ENCODE data around the gene MYH14. TPM values are rescaled to one million over a fixed set of nuclear protein-coding genes. Genes with fewer than 3 reads are reported as not detected.

Gene MYH14
- total RNA-seq, 1 donor = not detected

DNA sequence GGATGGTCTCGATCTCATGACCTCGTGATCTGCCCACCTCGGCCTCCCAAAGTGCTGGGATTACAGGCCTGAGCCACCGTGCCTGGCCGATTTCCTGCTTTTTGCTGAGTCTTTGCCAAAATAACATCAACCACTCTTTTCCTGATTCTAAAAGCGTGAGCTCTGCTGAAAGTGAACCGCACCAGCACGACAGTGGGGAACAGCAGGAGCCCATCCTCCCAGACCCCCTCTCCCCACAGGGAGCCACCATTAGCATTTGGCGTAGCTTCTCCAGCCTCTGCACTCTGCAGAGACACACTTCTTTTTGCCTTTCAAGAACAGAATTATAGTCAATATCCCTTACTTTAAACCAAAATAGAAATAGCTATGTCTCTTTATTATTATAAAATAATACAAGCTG, 41.3 kb downstream of the MYH14 start:
- TF ChIP-seq CTCF (IDR thresholded peaks at IDR 0.05; ENCODE audit: insufficient read depth, low read length) = no peak
- no peak overlapping the region for H3K4me3 ChIP-seq (ENCODE audit: low read depth, low read length)
- DNase-seq (ENCODE audit: low read depth) = no peak

GRCh38 chr19:50248413-50248812, 45.0 kb downstream of the MYH14 start:
- no peak for DNase-seq (ENCODE audit: low read depth)
- no peak overlapping the region for H3K4me3 ChIP-seq (ENCODE audit: low read depth, low read length)
- no peak for TF ChIP-seq CTCF (IDR thresholded peaks at IDR 0.05; ENCODE audit: insufficient read depth, low read length)

DNA sequence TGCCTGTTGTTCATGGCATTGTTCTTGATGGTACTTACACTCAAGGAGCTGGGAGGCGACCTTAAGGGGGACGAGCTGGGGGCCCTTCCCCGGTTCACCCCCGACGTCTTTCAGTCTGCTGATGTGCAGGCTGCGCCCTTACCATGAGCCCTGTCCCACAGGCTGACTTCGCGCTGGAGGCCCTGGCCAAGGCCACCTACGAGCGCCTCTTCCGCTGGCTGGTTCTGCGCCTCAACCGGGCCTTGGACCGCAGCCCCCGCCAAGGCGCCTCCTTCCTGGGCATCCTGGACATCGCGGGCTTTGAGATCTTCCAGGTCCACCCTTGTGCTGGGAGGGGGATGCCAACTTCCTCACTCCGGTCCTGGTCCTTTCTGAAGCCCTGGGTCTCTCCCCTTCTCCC, 45.4 kb downstream of the MYH14 start:
- TF ChIP-seq CTCF (IDR thresholded peaks at IDR 0.05; ENCODE audit: insufficient read depth, low read length) = no peak
- H3K4me3 ChIP-seq (ENCODE audit: low read depth, low read length) = no peak overlapping the region
- no peak for DNase-seq (ENCODE audit: low read depth)

DNA sequence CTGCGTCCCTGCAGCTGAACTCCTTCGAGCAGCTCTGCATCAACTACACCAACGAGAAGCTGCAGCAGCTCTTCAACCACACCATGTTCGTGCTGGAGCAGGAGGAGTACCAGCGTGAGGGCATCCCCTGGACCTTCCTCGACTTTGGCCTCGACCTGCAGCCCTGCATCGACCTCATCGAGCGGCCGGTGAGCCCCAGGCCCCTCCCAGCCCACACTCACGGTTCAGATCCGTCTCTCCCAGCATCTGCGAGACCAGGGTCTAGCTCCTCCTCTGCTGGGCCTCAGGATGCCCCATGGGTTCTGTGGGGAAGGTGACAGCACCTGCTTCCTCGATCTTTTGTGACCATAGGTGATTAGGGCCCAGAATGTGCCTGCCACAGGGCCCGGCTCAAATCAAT, 46.2 kb downstream of the MYH14 start:
- no peak for DNase-seq (ENCODE audit: low read depth)
- TF ChIP-seq CTCF (IDR thresholded peaks at IDR 0.05; ENCODE audit: insufficient read depth, low read length) = no peak
- no peak overlapping the region for H3K4me3 ChIP-seq (ENCODE audit: low read depth, low read length)

- no peak for TF ChIP-seq CTCF (IDR thresholded peaks at IDR 0.05; ENCODE audit: insufficient read depth, low read length)
- no peak for DNase-seq (ENCODE audit: low read depth)
- H3K4me3 ChIP-seq (ENCODE audit: low read depth, low read length) = no peak overlapping the region
These were observed 47.2 kb downstream of the MYH14 start for GRCh38 chr19:50250450-50251136.

DNA sequence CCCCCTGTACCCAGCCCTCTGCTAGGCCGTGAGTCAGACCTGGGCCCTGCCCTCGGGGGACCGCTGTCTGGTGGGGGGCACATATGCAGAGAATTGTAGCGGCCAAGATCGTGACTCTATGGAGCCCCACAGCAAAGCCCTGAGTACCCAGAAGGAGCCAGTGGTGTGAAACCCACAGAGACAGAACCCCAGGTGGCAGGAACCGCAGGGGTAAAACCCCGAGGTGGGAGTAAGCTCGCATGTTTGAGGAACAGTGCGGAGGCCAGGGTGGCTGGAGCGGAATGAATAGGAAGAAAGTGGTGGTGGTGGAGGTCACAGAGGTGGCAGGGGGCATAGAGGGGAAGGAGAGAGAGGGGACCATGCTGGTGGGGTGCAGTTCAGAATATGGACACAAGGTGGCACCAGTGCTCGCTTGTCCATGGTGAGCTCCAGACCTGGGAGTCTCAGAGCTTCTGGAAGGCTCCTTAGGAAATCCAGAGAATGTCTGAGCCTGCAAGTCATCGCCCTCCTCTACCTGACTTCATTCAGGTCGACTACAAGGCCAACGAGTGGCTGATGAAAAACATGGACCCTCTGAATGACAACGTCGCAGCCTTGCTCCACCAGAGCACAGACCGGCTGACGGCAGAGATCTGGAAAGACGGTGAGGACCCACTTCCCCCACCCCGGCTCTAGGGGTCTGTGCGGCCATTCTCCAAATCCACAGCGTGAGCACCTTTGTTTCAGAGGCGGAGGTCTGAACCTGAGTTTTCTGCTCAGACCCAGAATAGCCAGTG, 48.9 kb downstream of the MYH14 start:
- peak; percentile 42 for TF ChIP-seq CTCF (IDR thresholded peaks at IDR 0.05; ENCODE audit: insufficient read depth, low read length)

More for the DNA sequence above, 48.9 kb downstream of the MYH14 start:
- no peak overlapping the region for H3K4me3 ChIP-seq (ENCODE audit: low read depth, low read length)
- no peak for DNase-seq (ENCODE audit: low read depth)

Measured in fibroblast of the aortic adventitia (primary cell).